Keratinocyte (primary cell): Measurements from ENCODE around the gene ATG4B. TPM values are rescaled to one million over a fixed set of nuclear protein-coding genes. Genes with fewer than 3 reads are reported as not detected.

ENCODE experiments used
- DNase-seq: peaks from one replicate; pipeline ENCODE4 v3.0.0-alpha.2; 2011; ENCODE audit warnings: low read depth, missing footprints, low spot score
- FAIRE-seq: peaks from 2 replicates; lab custom pipeline; 2011; peaks lifted over from hg19 to GRCh38; lab: Jason Lieb, UNC
- H2AFZ ChIP-seq: 2 replicates; pipeline ENCODE4 v1.6.0; 2012; ENCODE audit warnings: low read length, control low read depth, inconsistent platforms; ENCODE audit not compliant: control insufficient read depth
- H3K27ac ChIP-seq: 2 replicates; pipeline ENCODE4 v1.5.1; 2011; ENCODE audit warnings: low read length; ENCODE audit not compliant: control insufficient read depth, insufficient read depth
- H3K27me3 ChIP-seq: 3 replicates; pipeline ENCODE4 v1.6.0; 2011; ENCODE audit warnings: low read length; ENCODE audit not compliant: control insufficient read depth, insufficient read depth; ENCODE audit errors: extremely low read depth
- H3K36me3 ChIP-seq, 2 experiments: 2 replicates in 1 of 2; 3 replicates in 1 of 2; pipeline ENCODE4 v1.5.1; 2011; ENCODE audit warnings: low read length in 2 of 2, mild to moderate bottlenecking in 1 of 2; ENCODE audit not compliant: control insufficient read depth in 2 of 2, insufficient read depth in 2 of 2; ENCODE audit errors: extremely low read depth in 1 of 2
- H3K4me1 ChIP-seq: 3 replicates; pipeline ENCODE4 v1.5.1; 2011; ENCODE audit warnings: low read length; ENCODE audit not compliant: control insufficient read depth, insufficient read depth; ENCODE audit errors: extremely low read depth
- H3K4me2 ChIP-seq: 3 replicates; pipeline ENCODE4 v1.6.0; 2011; ENCODE audit warnings: low read depth, low read length; ENCODE audit not compliant: control insufficient read depth, insufficient read depth; ENCODE audit errors: extremely low read depth
- H3K4me3 ChIP-seq, 3 experiments: fragments of 200-600 bp in 1 of 3; sonication (generic) in 1 of 3; 2 replicates in 2 of 3; 3 replicates in 1 of 3; pipeline ENCODE4 v1.5.1; 2011 to 2016; ENCODE audit warnings: low read length in 3 of 3, mild to moderate bottlenecking in 3 of 3, control low read depth in 2 of 3, inconsistent platforms in 1 of 3, low read depth in 1 of 3, mixed read lengths in 1 of 3, mixed run types in 1 of 3, moderate library complexity in 1 of 3; ENCODE audit not compliant: control insufficient read depth in 2 of 3, insufficient read depth in 2 of 3; ENCODE audit errors: extremely low read depth in 1 of 3
- H3K79me2 ChIP-seq: 2 replicates; pipeline ENCODE4 v1.6.0; 2012; ENCODE audit warnings: low read length; ENCODE audit not compliant: control insufficient read depth, insufficient read depth
- H3K9ac ChIP-seq: 3 replicates; pipeline ENCODE4 v1.6.0; 2011; ENCODE audit warnings: low read length; ENCODE audit not compliant: control insufficient read depth, insufficient read depth; ENCODE audit errors: extremely low read depth
- H3K9me1 ChIP-seq: 3 replicates; pipeline ENCODE4 v1.6.0; 2011; ENCODE audit warnings: low read length; ENCODE audit not compliant: control insufficient read depth, insufficient read depth; ENCODE audit errors: extremely low read depth
- H3K9me3 ChIP-seq: 2 replicates; pipeline ENCODE4 v1.5.1; 2012; ENCODE audit warnings: low read depth, low read length; ENCODE audit not compliant: control insufficient read depth
- H4K20me1 ChIP-seq: 3 replicates; pipeline ENCODE4 v1.6.0; 2011; ENCODE audit warnings: low read length; ENCODE audit not compliant: control insufficient read depth, insufficient read depth; ENCODE audit errors: extremely low read depth
- CTCF ChIP-seq, 3 experiments: IDR thresholded peaks in 1 of 3; conservative IDR thresholded peaks in 1 of 3; optimal IDR thresholded peaks in 1 of 3; 2 replicates in 2 of 3; 3 replicates in 1 of 3; pipeline versions ENCODE3 to v1.5.1; 2011; ENCODE audit warnings: low read length in 3 of 3, mild to moderate bottlenecking in 3 of 3, moderate library complexity in 2 of 3, control low read depth in 1 of 3, inconsistent platforms in 1 of 3; ENCODE audit not compliant: insufficient read depth in 2 of 3; ENCODE audit errors: extremely low read depth in 1 of 3
- EZH2 ChIP-seq: IDR thresholded peaks from one replicate; pipeline ENCODE4 v1.6.1; 2012; ENCODE audit warnings: inconsistent platforms, mild to moderate bottlenecking, low read length, moderate library complexity
- dilution Hi-C: fragments of 300-500 bp; cut with MboI; formaldehyde crosslinking; loops from one replicate; pipeline ENCODE4 v1.7.0; 2020; ENCODE audit warnings: low sequenced_read_pairs; ENCODE audit not compliant: extremely low pct_ligation_motif_present
- polyA plus RNA-seq, 5 experiments: library from polyadenylated mRNA; depleted of rRNA in 3 of 5; stranded (reverse) in 3 of 5; stranded (forward) in 1 of 5; unstranded in 1 of 5; fragments of >200 nt; gene quantifications; 1 replicate in 1 of 5; 2 replicates in 3 of 5; 3 replicates in 1 of 5; pipeline versions ENCODE4 v1.2.1 to v1.2.3, GENCODE V29; 2011 to 2012; ENCODE audit warnings: missing spikeins in 2 of 5, low read depth in 1 of 5, low replicate concordance in 1 of 5

ATG4B gene
- polyA plus RNA-seq, 1 donor (not counting 4 experiments of a cell fraction or from before 2014, with no cell fraction given): 69.0 TPM

DNA sequence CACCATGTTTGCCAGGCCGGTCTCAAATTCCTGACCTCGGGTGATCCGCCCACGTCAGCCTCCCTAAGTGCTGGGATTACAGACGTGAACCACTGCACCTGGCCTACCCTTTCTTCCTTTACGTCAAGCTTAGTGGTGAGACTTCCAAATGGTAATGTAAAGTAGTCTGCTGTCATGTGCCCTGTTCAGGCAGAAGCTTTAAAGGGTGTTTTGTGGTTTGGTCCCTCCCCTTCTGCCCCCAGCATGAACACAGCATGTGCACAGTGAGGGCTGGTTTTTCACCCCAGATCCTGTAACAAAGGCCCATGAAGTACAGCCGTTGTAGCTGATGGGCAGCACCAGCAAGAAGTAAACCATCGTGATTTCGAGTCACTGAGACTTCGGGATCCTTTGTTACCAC lies 51.8 kb downstream of the ATG4B start:
- Histone ChIP-seq H3K27ac (no peak overlapping the region), H3K36me3 (peaks cover 7 to 17% of the 10 kb centered on the region in 2 experiments), H4K20me1 (peaks cover 3% of the 10 kb centered on the region), H3K9me1 (peaks cover 2% of the 10 kb centered on the region), H3K4me2 (no peak overlapping the region), H3K9ac (no peak overlapping the region), H2AFZ (no peak overlapping the region), H3K4me1 (peaks cover 10% of the 10 kb centered on the region), H3K4me3 (no peak overlapping the region), H3K79me2 (peaks cover 29% of the 10 kb centered on the region), H3K27me3 (no peaks in the 10 kb centered on the region), H3K9me3 (no peaks in the 10 kb centered on the region)
- DNase-seq (no peak), FAIRE-seq (no peak)
- dilution Hi-C loops: no loop called here
- TF ChIP-seq CTCF (optimal IDR thresholded peaks at IDR 0.05 in 1 of 3, IDR thresholded peaks at IDR 0.05 in 1 of 3, conservative IDR thresholded peaks at IDR 0.05 in 1 of 3; ENCODE audit: extremely low read depth in 1 of 3, insufficient read depth in 2 of 3, low read length in 3 of 3) (no peak), EZH2 (no peak)

DNA sequence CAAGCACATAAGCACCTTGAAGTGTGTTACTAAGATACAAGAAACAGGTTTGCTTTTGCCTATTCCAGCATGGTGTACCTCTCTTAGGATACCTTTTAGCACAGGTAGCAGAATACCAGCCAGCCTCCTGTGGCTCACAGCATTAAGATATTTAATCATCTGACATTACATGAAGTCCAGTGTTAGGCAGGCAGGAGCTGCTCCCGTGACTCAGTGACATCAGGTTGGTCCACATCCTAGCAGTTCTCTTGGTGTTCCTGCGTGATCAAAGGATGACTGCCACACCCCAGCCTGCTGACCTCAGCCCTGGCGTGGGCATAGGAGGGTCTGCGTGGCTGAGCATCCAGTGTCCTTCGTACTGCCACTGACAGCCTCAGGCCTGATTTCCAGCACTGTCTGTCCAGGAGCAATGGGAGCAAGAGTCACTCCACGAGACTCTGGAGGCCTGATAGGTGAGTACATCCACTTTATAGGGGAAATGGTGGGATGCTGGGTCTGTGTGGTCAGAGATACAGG lies 52.8 kb downstream of the ATG4B start:
- peaks cover 2% of the 10 kb centered on the region for H3K9me1 ChIP-seq
- H3K27ac ChIP-seq: no peak overlapping the region
- H3K36me3 ChIP-seq: peaks cover 9 to 20% of the 10 kb centered on the region in 2 experiments
- no peak for TF ChIP-seq CTCF (optimal IDR thresholded peaks at IDR 0.05 in 1 of 3, IDR thresholded peaks at IDR 0.05 in 1 of 3, conservative IDR thresholded peaks at IDR 0.05 in 1 of 3; ENCODE audit: extremely low read depth in 1 of 3, insufficient read depth in 2 of 3, low read length in 3 of 3)
- TF ChIP-seq EZH2: no peak
- no peak overlapping the region for H3K4me3 ChIP-seq
- dilution Hi-C loops: no loop called here
- H2AFZ ChIP-seq: no peak overlapping the region
- H3K4me2 ChIP-seq: no peak overlapping the region
- no peak for DNase-seq
- H3K4me1 ChIP-seq: peaks cover 10% of the 10 kb centered on the region
- no peaks in the 10 kb centered on the region for H3K27me3 ChIP-seq
- no peaks in the 10 kb centered on the region for H3K9me3 ChIP-seq
- no peak for FAIRE-seq
- peaks cover 29% of the 10 kb centered on the region for H3K79me2 ChIP-seq
- H3K9ac ChIP-seq: no peak overlapping the region
- peaks cover 3% of the 10 kb centered on the region for H4K20me1 ChIP-seq
